ENCODE results near the gene AUNIP. TPM values are rescaled to one million over a fixed set of nuclear protein-coding genes. Genes with fewer than 3 reads are reported as not detected.

AUNIP gene
- total and polyA plus RNA-seq, 2 of the 8 experiments (the other 6 are each of a cell fraction or from before 2014, with no cell fraction given): 18.6 to 23.2 TPM

- Histone ChIP-seq H3K23me2 (ENCODE audit: low read depth, low read length) (peaks cover 4% of the 10 kb centered on the region), H3K27me3 (replicated peaks in 1 of 4; ENCODE audit: control insufficient read depth in 3 of 4, extremely low read depth in 1 of 4, insufficient read depth in 3 of 4, low read length in 3 of 4) (no peaks in the 10 kb centered on the region), H2BK5ac (ENCODE audit: low read depth, low read length) (no peak overlapping the region), H3K9ac (replicated peaks in 1 of 4; ENCODE audit: extremely low read depth in 1 of 4, low read depth in 3 of 4, low read length in 3 of 4) (no peak overlapping the region), H3K79me1 (ENCODE audit: low read depth, low read length) (0 out of 2 replicates have a peak, but pooled peaks cover 2% of the 10 kb centered on the region), H4K8ac (ENCODE audit: extremely low read depth, insufficient read depth, low read length) (no peak overlapping the region), H4K91ac (replicated peaks; ENCODE audit: insufficient read length, low read length) (no peak overlapping the region), H4K5ac (ENCODE audit: insufficient read length, low read depth, low read length) (no peak overlapping the region), H2BK120ac (replicated peaks; ENCODE audit: low read depth, low read length) (no peak overlapping the region), H3K18ac (ENCODE audit: extremely low read depth, low read length) (no peak overlapping the region), H4K20me1 (replicated peaks in 1 of 2; ENCODE audit: control insufficient read depth in 1 of 2, insufficient read depth in 2 of 2, low read length in 2 of 2) (peaks cover 2 to 8% of the 10 kb centered on the region in 2 experiments), H3K9me3 (ENCODE audit: insufficient read depth in 2 of 2, low read depth in 1 of 2, low read length in 1 of 2) (no peaks in the 10 kb centered on the region), H2BK12ac (ENCODE audit: low read depth, low read length) (no peak overlapping the region), H2AFZ (ENCODE audit: low read length) (no peak overlapping the region), H3K27ac (ENCODE audit: low read depth, low read length) (no peak overlapping the region), H2AK5ac (ENCODE audit: low read depth, low read length) (no peak overlapping the region), H3K36me3 (ENCODE audit: control insufficient read depth in 2 of 4, insufficient read depth in 4 of 4, low read length in 3 of 4) (peaks cover 0 to 7% (median 2%) of the 10 kb centered on the region in 4 experiments; a peak in 3 of 8 replicates), H3K4ac (replicated peaks; ENCODE audit: insufficient read length, low read depth, low read length) (no peak overlapping the region), H3K23ac (ENCODE audit: insufficient read length) (no peak overlapping the region), H3K14ac (ENCODE audit: insufficient read length) (no peak overlapping the region), H3K4me3 (ENCODE audit: extremely low read depth in 1 of 4, insufficient read depth in 2 of 4, low read depth in 3 of 4, low read length in 4 of 4) (no peak overlapping the region), H3K4me2 (ENCODE audit: insufficient read depth in 1 of 2, low read depth in 2 of 2, low read length in 2 of 2) (no peak overlapping the region), H3K56ac (replicated peaks; ENCODE audit: insufficient read length, low read depth, low read length) (no peak overlapping the region), H3K79me2 (ENCODE audit: control insufficient read depth in 1 of 2, insufficient read depth in 2 of 2, low read length in 2 of 2) (no peaks in the 10 kb centered on the region), H2BK15ac (ENCODE audit: low read length) (no peak overlapping the region), H3K4me1 (replicated peaks in 1 of 4; ENCODE audit: control insufficient read depth in 3 of 4, insufficient read depth in 4 of 4, low read length in 3 of 4) (peaks cover 9 to 16% (median 10%) of the 10 kb centered on the region in 4 experiments), H2BK20ac (ENCODE audit: low read length) (no peak overlapping the region)
- FAIRE-seq (no peak), DNase-seq (ENCODE audit: low read depth in 1 of 2, low spot score in 2 of 2) (no peak)
- WGBS, 2 experiments (ENCODE audit: extremely low coverage in 1 of 2, insufficient coverage in 1 of 2, insufficient read length in 1 of 2, insufficient replicate concordance in 2 of 2, low coverage in 1 of 2, low lambda C conversion rate in 2 of 2, missing lambda C conversion rate in 1 of 2): 87% methylated on average over 7 of the region's 7 CpGs; no CpG with 5 or more reads in 1 of the 2 experiments
- ChIA-PET POLR2A (ENCODE audit: partially characterized antibody) (interaction anchor here (0.6 to 1.8 kb wide), 5 partner anchors 13 to 277 kb away, joined by 3 to 7 read pairs (median 4); no protein-coding TSS in a partner anchor), CTCF (ENCODE audit: partially characterized antibody) (interaction anchor here (0.6 to 8.2 kb wide), 8 partner anchors 9 to 260 kb away, joined by 3 to 83 read pairs (median 4); partner anchors contain the start of gene SELENON)
Observed at GRCh38 chr1:25814549-25815087, 44.6 kb downstream of the AUNIP start.

Data from H1 (cell line).